ENCODE measurements around the gene IWS1.

Gene IWS1

GRCh38 chr2:127486247-127487058, 39.8 kb downstream of the IWS1 start:
- DNase-seq = peak; percentile 19

- DNase-seq = no peak
These were observed 40.6 kb downstream of the IWS1 start for GRCh38 chr2:127485694-127486071.

GRCh38 chr2:127485051-127485693, 41.1 kb downstream of the IWS1 start:
- DNase-seq = no peak

- no peak for DNase-seq
These were observed 44.3 kb downstream of the IWS1 start for GRCh38 chr2:127482031-127482430.

GRCh38 chr2:127479866-127480743, 46.2 kb downstream of the IWS1 start:
- no peak for DNase-seq

GRCh38 chr2:127479219-127479825, 47.0 kb downstream of the IWS1 start:
- DNase-seq = peak; percentile 54

- DNase-seq = no peak
These were observed 50.5 kb downstream of the IWS1 start for GRCh38 chr2:127475788-127476187.

- DNase-seq = no peak
These were observed 54.0 kb downstream of the IWS1 start for GRCh38 chr2:127472268-127472667.

- DNase-seq = no peak
These were observed 54.9 kb downstream of the IWS1 start for GRCh38 chr2:127471286-127471988.

GRCh38 chr2:127469974-127470373, 56.3 kb downstream of the IWS1 start:
- DNase-seq = no peak

- DNase-seq = no peak
These were observed 57.2 kb downstream of the IWS1 start for GRCh38 chr2:127469051-127469450.

- DNase-seq = no peak
These were observed 61.0 kb downstream of the IWS1 start for GRCh38 chr2:127465258-127465657.

- DNase-seq = no peak
These were observed 61.6 kb downstream of the IWS1 start for GRCh38 chr2:127464470-127465257.

- DNase-seq = no peak
These were observed 62.9 kb downstream of the IWS1 start for GRCh38 chr2:127463155-127463991.

GRCh38 chr2:127462461-127462860, 63.8 kb downstream of the IWS1 start:
- DNase-seq = no peak

- no peak for DNase-seq
These were observed 69.3 kb downstream of the IWS1 start for GRCh38 chr2:127456960-127457359.

- no peak for DNase-seq
These were observed 70.5 kb downstream of the IWS1 start for GRCh38 chr2:127455566-127456493.

GRCh38 chr2:127454595-127455565, 71.4 kb downstream of the IWS1 start:
- DNase-seq = no peak

Measured in suppressor macrophage treated with lipopolysaccharide for 4 hours (primary cell).